Endothelial cell of umbilical vein (primary cell): ENCODE results near the gene AP1B1. TPM values are rescaled to one million over a fixed set of nuclear protein-coding genes. Genes with fewer than 3 reads are reported as not detected.

Source experiments
- BruUV-seq: library from RNA; stranded (reverse); fragments of 400-500 nt; replicated peaks from 2 replicates; lab custom pipeline; 2021; lab: Mats Ljungman, UMichigan
- CTCF ChIA-PET: fragments of 300-600, 350-600 bp; sonication (Branson Sonifier 250); formaldehyde crosslinking; loops from one replicate; lab custom pipeline; 2021; ENCODE audit warnings: antibody characterized with exemption, inconsistent platforms; lab: Charles Lee
- POLR2A ChIA-PET: fragments of 300-600, 350-600 bp; sonication (Branson Sonifier 250); formaldehyde crosslinking; loops from one replicate; lab custom pipeline; 2021; ENCODE audit warnings: antibody characterized with exemption, inconsistent platforms; lab: Charles Lee
- DNase-seq: peaks from one replicate; pipeline ENCODE4 v3.0.0-alpha.2; 2011; ENCODE audit warnings: low read depth, low spot score
- FAIRE-seq: peaks from 2 replicates; lab custom pipeline; 2011; peaks lifted over from hg19 to GRCh38; lab: Jason Lieb, UNC
- H2AFZ ChIP-seq: 2 replicates; pipeline ENCODE4 v1.6.0; 2012; ENCODE audit warnings: low read depth, low read length, control low read depth, inconsistent platforms
- H3K27ac ChIP-seq: 2 replicates; pipeline ENCODE4 v1.5.1; 2011; ENCODE audit warnings: low read depth, mild to moderate bottlenecking, control low read depth, low read length, moderate library complexity; ENCODE audit not compliant: insufficient read depth
- H3K27me3 ChIP-seq, 2 experiments: 2 replicates each; pipeline versions ENCODE4 v1.6.0 to v1.6.1; 2011; ENCODE audit warnings: low read length in 2 of 2, mixed read lengths in 1 of 2; ENCODE audit not compliant: control insufficient read depth in 2 of 2, insufficient read depth in 2 of 2
- H3K36me3 ChIP-seq, 2 experiments: 2 replicates in 1 of 2; 3 replicates in 1 of 2; pipeline ENCODE4 v1.5.1; 2011; ENCODE audit warnings: low read length in 2 of 2, mild to moderate bottlenecking in 1 of 2, moderate library complexity in 1 of 2; ENCODE audit not compliant: control insufficient read depth in 2 of 2, insufficient read depth in 2 of 2; ENCODE audit errors: extremely low read depth in 1 of 2
- H3K4me1 ChIP-seq: 3 replicates; pipeline ENCODE4 v1.5.1; 2011; ENCODE audit warnings: mild to moderate bottlenecking, low read length; ENCODE audit not compliant: control insufficient read depth, insufficient read depth; ENCODE audit errors: extremely low read depth
- H3K4me2 ChIP-seq: 2 replicates; pipeline ENCODE4 v1.6.1; 2011; ENCODE audit warnings: low read length, control low read depth, mixed read lengths; ENCODE audit not compliant: insufficient read depth
- H3K4me3 ChIP-seq, 3 experiments: fragments of 200-600 bp in 1 of 3; sonication (generic), shearing (Covaris generic) in 1 of 3; replicated peaks in 1 of 3; 2 replicates each; pipeline ENCODE4 v1.5.1; 2011 to 2016; ENCODE audit warnings: control low read depth in 3 of 3, low read length in 3 of 3, mild to moderate bottlenecking in 2 of 3, inconsistent platforms in 1 of 3, low read depth in 1 of 3, moderate library complexity in 1 of 3; ENCODE audit not compliant: insufficient read depth in 1 of 3
- H3K79me2 ChIP-seq: 2 replicates; pipeline ENCODE4 v1.6.0; 2012; ENCODE audit warnings: low read length, inconsistent platforms; ENCODE audit not compliant: control insufficient read depth, insufficient read depth
- H3K9ac ChIP-seq: replicated peaks from 2 replicates; pipeline ENCODE3; 2011; ENCODE audit warnings: low read length, control low read depth; ENCODE audit not compliant: insufficient read depth; ENCODE audit errors: extremely low read depth
- H3K9me1 ChIP-seq: replicated peaks from 3 replicates; pipeline ENCODE4 v1.6.0; 2011; ENCODE audit warnings: mild to moderate bottlenecking, low read length; ENCODE audit not compliant: control insufficient read depth, insufficient read depth; ENCODE audit errors: extremely low read depth
- H3K9me3 ChIP-seq: replicated peaks from 2 replicates; pipeline ENCODE4 v1.5.1; 2012; ENCODE audit warnings: low read length, inconsistent platforms; ENCODE audit not compliant: control insufficient read depth, insufficient read depth
- H4K20me1 ChIP-seq: replicated peaks from 2 replicates; pipeline ENCODE3; 2011; ENCODE audit warnings: mild to moderate bottlenecking, low read length; ENCODE audit not compliant: control insufficient read depth, insufficient read depth; ENCODE audit errors: extremely low read depth
- EZH2 ChIP-seq: IDR thresholded peaks from 2 replicates; pipeline ENCODE4 v1.6.1; 2012; ENCODE audit warnings: borderline replicate concordance, low read depth, mild to moderate bottlenecking, moderate library complexity, low read length, inconsistent platforms; ENCODE audit not compliant: severe bottlenecking
- FOS ChIP-seq: IDR thresholded peaks from 2 replicates; pipeline ENCODE4 v1.6.1; 2011; ENCODE audit warnings: mild to moderate bottlenecking, low read length, moderate library complexity, borderline replicate concordance; ENCODE audit not compliant: insufficient read depth
- GATA2 ChIP-seq: IDR thresholded peaks from 2 replicates; pipeline ENCODE4 v1.7.0; 2011; ENCODE audit warnings: low read depth, mild to moderate bottlenecking, moderate library complexity, mixed read lengths, low read length; ENCODE audit not compliant: insufficient read length, insufficient read depth
- JUN ChIP-seq: IDR thresholded peaks from 2 replicates; pipeline ENCODE4 v1.6.1; 2011; ENCODE audit warnings: borderline replicate concordance, low read depth; ENCODE audit not compliant: insufficient read length, insufficient read depth
- MYC ChIP-seq: IDR thresholded peaks from one replicate; pipeline ENCODE4 v1.6.1; 2011; ENCODE audit warnings: mild to moderate bottlenecking, low read depth, low read length
- POLR2A ChIP-seq: IDR thresholded peaks from 2 replicates; pipeline ENCODE4 v1.6.1; 2012; ENCODE audit warnings: low read depth, mild to moderate bottlenecking, control low read depth, low read length
- POLR2AphosphoS5 ChIP-seq: IDR thresholded peaks from 2 replicates; pipeline ENCODE4 v1.6.1; 2012; ENCODE audit warnings: low read depth, mild to moderate bottlenecking, control low read depth, low read length, moderate library complexity; ENCODE audit not compliant: insufficient read depth
- dilution Hi-C: fragments of 300-500 bp; cut with MboI; formaldehyde crosslinking; loops from one replicate; pipeline ENCODE4 v1.15.0; 2019; ENCODE audit warnings: low sequenced_read_pairs; ENCODE audit not compliant: extremely low pct_ligation_motif_present
- intact Hi-C: fragments of 100-400 bp; cut with micrococcal nuclease; formaldehyde crosslinking; loops from one replicate; pipeline ENCODE4 v1.10.0; 2022
- polyA plus RNA-seq, 4 experiments: library from polyadenylated mRNA; depleted of rRNA in 3 of 4; stranded (reverse) in 3 of 4; unstranded in 1 of 4; fragments of >200 nt; gene quantifications; 2 replicates each; pipeline versions ENCODE4 v1.2.1 to v1.2.3, GENCODE V29; 2011 to 2012; ENCODE audit warnings: missing spikeins in 1 of 4
- total RNA-seq: library from RNA; stranded (reverse); gene quantifications from 2 replicates; pipeline ENCODE4 v1.2.3, GENCODE V29; 2021
- TF ChIP-seq, protein P1 (sequence below), 2 donors: IDR thresholded peaks; 1 replicate in 1 of 2; 2 replicates in 1 of 2; pipeline ENCODE4 v1.5.1; 2011; ENCODE audit warnings: low read length in 2 of 2, mild to moderate bottlenecking in 2 of 2, moderate library complexity in 2 of 2, control low read depth in 1 of 2, inconsistent platforms in 1 of 2, low read depth in 1 of 2; ENCODE audit not compliant: insufficient read depth in 1 of 2; ENCODE audit errors: extremely low read depth in 1 of 2
- TF ChIP-seq, protein P2 (sequence below): IDR thresholded peaks from 2 replicates; pipeline ENCODE4 v1.6.1; 2011; ENCODE audit not compliant: insufficient read depth, insufficient read length

The AP1B1 gene
- total and polyA plus RNA-seq, 2 donors (not counting 3 experiments of a cell fraction or from before 2014, with no cell fraction given), result 107 to 131 TPM

- TF ChIP-seq GATA2 (no peak), POLR2AphosphoS5 (no peak), POLR2A (no peak), JUN (no peak), MYC (no peak), FOS (no peak), EZH2 (no peak)
- TF ChIP-seq, protein P1, sequence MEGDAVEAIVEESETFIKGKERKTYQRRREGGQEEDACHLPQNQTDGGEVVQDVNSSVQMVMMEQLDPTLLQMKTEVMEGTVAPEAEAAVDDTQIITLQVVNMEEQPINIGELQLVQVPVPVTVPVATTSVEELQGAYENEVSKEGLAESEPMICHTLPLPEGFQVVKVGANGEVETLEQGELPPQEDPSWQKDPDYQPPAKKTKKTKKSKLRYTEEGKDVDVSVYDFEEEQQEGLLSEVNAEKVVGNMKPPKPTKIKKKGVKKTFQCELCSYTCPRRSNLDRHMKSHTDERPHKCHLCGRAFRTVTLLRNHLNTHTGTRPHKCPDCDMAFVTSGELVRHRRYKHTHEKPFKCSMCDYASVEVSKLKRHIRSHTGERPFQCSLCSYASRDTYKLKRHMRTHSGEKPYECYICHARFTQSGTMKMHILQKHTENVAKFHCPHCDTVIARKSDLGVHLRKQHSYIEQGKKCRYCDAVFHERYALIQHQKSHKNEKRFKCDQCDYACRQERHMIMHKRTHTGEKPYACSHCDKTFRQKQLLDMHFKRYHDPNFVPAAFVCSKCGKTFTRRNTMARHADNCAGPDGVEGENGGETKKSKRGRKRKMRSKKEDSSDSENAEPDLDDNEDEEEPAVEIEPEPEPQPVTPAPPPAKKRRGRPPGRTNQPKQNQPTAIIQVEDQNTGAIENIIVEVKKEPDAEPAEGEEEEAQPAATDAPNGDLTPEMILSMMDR (IDR thresholded peaks at IDR 0.05; ENCODE audit: extremely low read depth in 1 of 2, insufficient read depth in 1 of 2, low read depth in 1 of 2, low read length in 2 of 2), result no peak
- TF ChIP-seq, protein P2, sequence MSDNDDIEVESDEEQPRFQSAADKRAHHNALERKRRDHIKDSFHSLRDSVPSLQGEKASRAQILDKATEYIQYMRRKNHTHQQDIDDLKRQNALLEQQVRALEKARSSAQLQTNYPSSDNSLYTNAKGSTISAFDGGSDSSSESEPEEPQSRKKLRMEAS, result no peak
- no peaks in the 10 kb centered on the region for H3K27me3 ChIP-seq
- no peak for DNase-seq
- no peaks in the 10 kb centered on the region for H3K79me2 ChIP-seq
- no peaks in the 10 kb centered on the region for H3K9me1 ChIP-seq
- no TSS peak for BruUV-seq
- H3K4me1 ChIP-seq, result no peaks in the 10 kb centered on the region
- CTCF ChIA-PET, result no interaction called here
- H3K4me3 ChIP-seq, result no peak overlapping the region
- dilution Hi-C loops, result no loop called here
- no peak for FAIRE-seq
- H3K9me3 ChIP-seq, result no peaks in the 10 kb centered on the region
- H3K9ac ChIP-seq, result no peak overlapping the region
- H3K4me2 ChIP-seq, result no peak overlapping the region
- peaks cover 13 to 76% of the 10 kb centered on the region in 2 experiments for H3K36me3 ChIP-seq
- POLR2A ChIA-PET, result no interaction called here
- no peaks in the 10 kb centered on the region for H4K20me1 ChIP-seq
- intact Hi-C loops, result no loop called here
- H3K27ac ChIP-seq, result no peak overlapping the region
- H2AFZ ChIP-seq, result no peak overlapping the region
These were observed 47.1 kb downstream of the AP1B1 start for GRCh38 chr22:29341056-29341848.
